HG02840 (cell line): ENCODE measurements around the gene C13orf46.

Source experiments
- ATAC-seq: cut with Tn5 transposase; IDR thresholded peaks from one replicate; pipeline ENCODE4 v1.9.1; 2021; ENCODE audit warnings: mild to moderate bottlenecking, moderate library complexity, moderate number of reproducible peaks; ENCODE audit not compliant: unreplicated experiment, low FRiP score

C13orf46 gene

DNA sequence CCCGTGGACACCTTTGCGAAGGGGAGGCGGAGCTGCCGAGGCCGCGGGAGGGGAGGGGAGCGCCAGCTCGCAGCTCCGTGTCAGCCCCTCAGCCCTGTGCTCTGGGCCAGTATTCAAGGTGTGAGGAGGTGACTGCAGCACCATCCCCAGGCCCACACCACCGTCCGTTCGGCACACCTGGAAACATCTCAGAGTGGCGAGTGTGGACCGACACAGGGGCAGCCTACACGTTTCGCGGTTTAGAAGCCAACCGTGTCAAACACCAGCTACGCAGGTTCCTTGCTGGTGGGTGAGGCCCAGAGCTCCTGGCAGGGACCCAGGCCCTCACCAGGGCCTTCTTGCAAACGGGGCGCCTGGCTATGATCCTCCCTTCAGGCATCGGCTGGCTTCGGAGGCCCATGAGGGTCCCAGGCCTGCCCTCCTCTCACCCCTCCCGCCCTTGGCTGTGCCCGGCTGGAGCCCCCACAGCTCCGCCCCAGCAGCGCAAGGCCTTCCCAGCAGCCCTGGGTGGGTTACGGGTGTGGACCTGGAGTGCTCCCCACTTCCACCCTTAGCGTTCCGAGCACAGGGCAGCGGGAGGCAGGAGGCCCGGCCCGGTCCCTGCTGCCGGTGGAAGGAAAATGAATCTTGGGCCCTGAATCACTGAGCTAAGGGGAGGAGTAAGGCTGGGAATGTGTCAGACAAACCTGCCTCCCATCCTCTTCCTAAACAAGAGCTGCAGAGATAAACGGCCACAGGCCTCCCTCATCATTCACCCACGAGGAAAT, 1.2 kb downstream of the C13orf46 start:
- ATAC-seq: no peak

DNA sequence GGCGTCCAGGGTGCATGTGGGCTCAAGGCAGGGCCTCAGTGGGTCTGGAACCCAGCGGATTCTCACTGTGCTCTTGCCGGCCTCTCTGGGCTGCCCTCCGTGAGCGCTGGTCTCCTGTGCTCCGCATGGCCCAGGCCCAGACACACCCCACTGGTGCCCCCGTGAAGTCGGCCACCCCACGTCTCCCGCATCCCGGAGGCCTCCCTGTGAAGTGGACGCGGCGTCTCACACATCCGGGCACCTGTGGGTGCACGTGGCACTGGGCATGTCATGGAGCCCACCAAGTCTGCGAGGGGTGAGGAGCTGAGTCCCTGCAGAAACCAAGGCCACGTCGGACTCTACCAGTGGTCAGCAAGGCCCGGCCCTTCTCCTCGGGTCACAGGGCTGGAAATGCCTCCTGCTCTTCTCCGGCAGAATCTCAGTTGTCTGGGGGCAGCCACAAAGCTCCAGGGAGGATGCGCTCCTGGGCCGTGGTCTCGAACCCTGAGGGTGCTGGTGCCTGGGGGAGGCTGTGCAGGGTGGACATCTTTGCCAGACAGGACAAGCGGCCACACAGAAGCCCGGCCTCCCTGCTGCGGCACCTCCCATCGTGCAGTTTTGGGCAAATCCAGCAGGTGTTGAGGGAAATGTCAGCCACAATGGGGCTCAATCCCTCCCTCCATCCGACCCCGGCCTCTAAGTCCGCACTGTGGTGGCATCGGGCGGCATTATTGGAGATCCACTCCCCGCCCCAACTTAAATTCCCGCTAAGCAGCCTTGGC, 2.2 kb downstream of the C13orf46 start:
- ATAC-seq: no peak

- ATAC-seq: no peak
These were observed 2.9 kb downstream of the C13orf46 start for GRCh38 chr13:113970810-113971470.

DNA sequence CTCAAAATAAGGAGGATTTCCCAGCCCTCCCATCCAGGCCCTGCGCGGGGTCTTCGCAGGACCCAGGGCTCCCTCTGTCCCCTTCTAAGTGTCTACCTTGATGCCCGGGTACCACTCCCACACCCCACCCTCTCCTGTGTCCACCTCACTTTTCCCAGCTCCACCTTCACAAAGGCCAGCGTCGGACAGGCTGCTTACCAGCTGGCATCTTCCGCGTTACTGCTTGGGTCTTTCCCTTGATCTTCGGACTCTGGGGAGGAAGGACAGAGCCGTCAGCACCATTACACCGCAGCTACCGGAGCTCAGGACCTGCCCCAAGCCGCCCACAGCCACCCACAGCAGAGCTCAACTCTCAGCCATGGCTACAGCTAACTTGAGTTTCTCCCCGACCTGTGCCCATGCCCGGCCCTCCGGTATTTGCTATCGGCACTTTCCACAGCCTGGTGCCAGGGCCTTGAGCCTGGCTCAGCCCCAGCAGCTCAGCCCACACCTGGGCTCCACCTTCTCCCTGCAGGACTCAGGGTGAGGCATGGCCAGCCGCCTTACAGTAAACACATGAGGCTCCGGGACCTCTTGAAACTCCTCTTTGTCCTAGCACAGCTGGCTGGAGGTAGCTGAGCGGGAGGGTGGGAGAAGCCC, 3.8 kb downstream of the C13orf46 start:
- no peak for ATAC-seq

- ATAC-seq: no peak
These were observed 4.4 kb downstream of the C13orf46 start for GRCh38 chr13:113969311-113969972.

DNA sequence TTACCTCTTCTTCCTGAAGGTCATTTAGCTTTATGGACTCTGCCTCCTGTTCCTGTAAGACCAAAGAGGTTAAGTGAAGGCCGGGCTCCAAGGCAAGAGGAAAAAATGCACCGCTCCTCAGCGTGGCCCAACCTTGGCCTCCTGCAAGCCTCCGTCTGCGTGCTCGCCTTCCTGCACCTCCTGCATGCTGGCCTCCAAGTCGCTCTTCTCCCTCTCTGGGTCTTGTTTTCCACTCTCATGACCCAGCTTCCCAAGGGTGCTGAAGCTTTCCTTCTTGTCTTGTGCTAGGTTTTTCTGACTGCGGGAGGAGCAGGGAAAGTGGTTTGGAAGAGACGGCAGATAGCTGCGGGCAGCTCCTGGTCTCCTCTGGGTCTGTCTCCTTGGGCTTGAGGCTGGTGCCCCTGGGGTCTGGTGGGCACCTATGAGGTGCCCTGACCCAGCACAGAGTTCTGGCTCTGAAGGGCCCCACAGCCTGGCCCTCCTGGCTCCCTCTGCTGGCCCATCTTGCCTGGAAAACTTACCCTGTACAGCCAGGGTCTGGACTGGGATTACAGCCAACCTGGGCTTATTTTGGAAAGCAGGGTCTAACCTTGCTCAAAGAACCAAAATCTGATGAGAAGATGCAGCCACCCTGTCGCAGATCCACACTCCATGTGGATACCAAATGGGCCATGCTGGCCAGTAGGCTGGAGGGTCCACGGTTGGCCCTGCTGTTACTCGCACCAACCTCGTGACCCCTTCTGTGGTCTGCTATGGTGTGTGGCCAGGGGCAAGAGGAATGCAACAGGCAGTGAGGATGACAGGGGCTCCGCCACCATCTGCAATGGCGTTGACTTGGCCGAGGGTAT, 5.2 kb downstream of the C13orf46 start:
- ATAC-seq: no peak

DNA sequence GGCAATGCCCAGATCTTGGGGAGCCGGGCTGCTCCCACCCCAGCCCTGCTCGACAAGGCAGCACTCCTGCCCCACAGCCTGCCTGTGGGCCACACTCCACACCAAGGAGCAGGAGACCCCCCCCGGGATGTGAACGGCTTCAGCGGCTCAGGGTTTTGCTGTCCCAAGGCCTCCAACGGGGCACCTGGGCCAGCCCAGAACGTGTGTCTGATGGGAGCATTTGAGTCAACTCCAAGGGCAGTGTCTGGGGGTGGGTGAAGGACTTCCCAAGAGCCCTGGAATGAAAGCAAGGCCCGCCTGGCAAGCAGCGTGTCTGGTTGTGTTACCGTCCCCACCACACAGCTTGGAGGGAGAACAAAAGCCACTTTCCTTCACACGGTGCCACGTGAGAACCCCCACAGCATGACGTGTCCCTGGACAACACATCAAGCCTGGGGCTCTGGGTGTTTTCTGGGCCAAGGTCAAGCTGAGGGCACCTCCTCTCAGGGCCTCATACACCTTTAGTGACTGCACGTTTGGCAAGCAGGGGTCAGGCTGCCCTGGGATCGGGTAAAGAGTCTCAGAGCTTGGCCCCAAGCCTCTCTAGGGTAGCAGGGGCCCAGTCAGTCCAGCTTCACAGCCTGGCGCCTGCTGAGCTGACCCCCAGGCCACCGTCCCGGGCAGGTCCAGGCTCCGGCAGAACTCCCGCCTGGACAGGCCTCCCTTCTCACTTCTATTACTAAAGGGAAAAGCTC, 6.0 kb downstream of the C13orf46 start:
- ATAC-seq: no peak

- no peak for ATAC-seq
These were observed 6.6 kb downstream of the C13orf46 start for GRCh38 chr13:113967206-113967720.

- no peak for ATAC-seq
These were observed 7.7 kb downstream of the C13orf46 start for GRCh38 chr13:113965968-113966884.

GRCh38 chr13:113965383-113965874, 8.4 kb downstream of the C13orf46 start:
- ATAC-seq: no peak

DNA sequence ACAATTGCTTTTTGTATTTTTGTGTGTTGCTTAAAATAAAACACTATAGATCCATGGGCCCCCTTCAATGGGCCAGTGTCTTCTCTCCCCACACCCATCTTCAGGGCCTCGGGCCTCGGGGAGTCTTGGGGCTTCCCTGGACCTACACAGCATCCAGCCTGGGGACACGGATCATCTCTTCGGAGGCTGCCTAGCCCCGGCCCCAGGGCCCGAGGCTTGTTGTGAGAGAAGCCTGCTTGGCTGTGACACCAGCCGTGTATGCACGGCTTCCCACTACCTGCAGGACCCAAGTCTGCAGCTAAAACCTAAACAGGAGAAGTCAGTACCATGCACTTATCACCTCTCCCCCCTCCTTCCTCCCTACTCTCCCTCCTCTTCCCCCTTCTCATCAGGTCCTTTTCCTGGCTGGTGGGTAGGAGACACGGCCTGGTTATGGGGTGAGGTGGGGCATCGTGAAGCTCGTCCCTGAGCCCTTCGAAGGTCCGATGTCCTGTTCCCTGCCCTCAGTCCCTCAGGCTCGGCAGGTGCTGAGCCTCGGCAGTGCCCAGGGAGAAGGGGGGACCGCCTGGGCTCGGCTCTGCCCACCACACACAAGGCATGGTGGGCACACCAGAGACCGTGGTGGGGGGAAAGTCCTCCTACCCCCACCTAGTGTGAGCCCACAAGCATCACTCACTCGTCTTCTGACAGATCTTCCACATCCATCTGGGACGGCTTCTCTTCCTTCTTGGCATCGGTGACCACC, 9.5 kb downstream of the C13orf46 start:
- ATAC-seq: no peak

GRCh38 chr13:113963376-113963775, 10.5 kb downstream of the C13orf46 start:
- no peak for ATAC-seq

GRCh38 chr13:113962975-113963374, 10.9 kb downstream of the C13orf46 start:
- ATAC-seq: no peak

- ATAC-seq: no peak
These were observed 11.5 kb downstream of the C13orf46 start for GRCh38 chr13:113962386-113962785.

- ATAC-seq: no peak
These were observed 13.5 kb downstream of the C13orf46 start for GRCh38 chr13:113960276-113960948.

GRCh38 chr13:113959198-113959597, 14.7 kb downstream of the C13orf46 start:
- no peak for ATAC-seq
